Skin of body (tissue), 2 donors: ENCODE measurements around the gene EPB42. TPM values are rescaled to one million over a fixed set of nuclear protein-coding genes. Genes with fewer than 3 reads are reported as not detected.
"Not testable (repeated sequence)": the region's sequence is repeated elsewhere in the genome, so short reads cannot be mapped to it uniquely, and the experiment has no call there.

ENCODE experiments used
- DNase-seq: peaks from one replicate; lab custom pipeline; 2025; lab: John Stamatoyannopoulos, UW
- total RNA-seq: library from RNA; depleted of rRNA; stranded (reverse); fragments of >200 nt; gene quantifications from one replicate; pipeline ENCODE4 v1.2.3, GENCODE V29; 2014

Gene EPB42
- total RNA-seq, 1 donor from 2014 or later, result 10.4 TPM

GRCh38 chr15:43241100-43241499 lies 20.3 kb upstream of the EPB42 start:
- DNase-seq, result peak; percentile 76

GRCh38 chr15:43239732-43240491 lies 19.1 kb upstream of the EPB42 start:
- DNase-seq, result no peak

GRCh38 chr15:43238671-43239131 lies 17.9 kb upstream of the EPB42 start:
- no peak for DNase-seq

GRCh38 chr15:43237842-43238470 lies 17.1 kb upstream of the EPB42 start:
- DNase-seq, result no peak

GRCh38 chr15:43235536-43235935 lies 14.7 kb upstream of the EPB42 start:
- no peak for DNase-seq

- no peak for DNase-seq
Measured at GRCh38 chr15:43232289-43232874, 11.6 kb upstream of the EPB42 start.

- no peak for DNase-seq
Measured at GRCh38 chr15:43230640-43231115, 9.9 kb upstream of the EPB42 start.

- DNase-seq, result no peak
Measured at GRCh38 chr15:43229977-43230376, 9.2 kb upstream of the EPB42 start.

GRCh38 chr15:43226436-43227305 lies 5.9 kb upstream of the EPB42 start:
- no peak for DNase-seq

- DNase-seq, result not testable (repeated sequence)
Measured at GRCh38 chr15:43225950-43226255, 5.1 kb upstream of the EPB42 start.

- peak; percentile 15 for DNase-seq
Measured at GRCh38 chr15:43225201-43225949, 4.6 kb upstream of the EPB42 start.

GRCh38 chr15:43221422-43221821 lies 604 bp upstream of the EPB42 start:
- DNase-seq, result no peak

GRCh38 chr15:43219929-43220928 lies 589 bp downstream of the EPB42 start:
- no peak for DNase-seq

- DNase-seq, result no peak
Measured at GRCh38 chr15:43218908-43219706, 1.7 kb downstream of the EPB42 start.

GRCh38 chr15:43215961-43216360 lies 4.9 kb downstream of the EPB42 start:
- DNase-seq, result no peak

GRCh38 chr15:43214592-43215295 lies 6.1 kb downstream of the EPB42 start:
- no peak for DNase-seq

GRCh38 chr15:43214169-43214568 lies 6.6 kb downstream of the EPB42 start:
- no peak for DNase-seq

- DNase-seq, result no peak
Measured at GRCh38 chr15:43213466-43213865, 7.4 kb downstream of the EPB42 start.
